SW 1271 (cell line): ENCODE measurements around the gene CCR2.

ENCODE experiments used
- DNase-seq, 2 experiments: peaks; one replicate each; lab custom pipeline; 2025; lab: John Stamatoyannopoulos, UW

The CCR2 gene

DNA sequence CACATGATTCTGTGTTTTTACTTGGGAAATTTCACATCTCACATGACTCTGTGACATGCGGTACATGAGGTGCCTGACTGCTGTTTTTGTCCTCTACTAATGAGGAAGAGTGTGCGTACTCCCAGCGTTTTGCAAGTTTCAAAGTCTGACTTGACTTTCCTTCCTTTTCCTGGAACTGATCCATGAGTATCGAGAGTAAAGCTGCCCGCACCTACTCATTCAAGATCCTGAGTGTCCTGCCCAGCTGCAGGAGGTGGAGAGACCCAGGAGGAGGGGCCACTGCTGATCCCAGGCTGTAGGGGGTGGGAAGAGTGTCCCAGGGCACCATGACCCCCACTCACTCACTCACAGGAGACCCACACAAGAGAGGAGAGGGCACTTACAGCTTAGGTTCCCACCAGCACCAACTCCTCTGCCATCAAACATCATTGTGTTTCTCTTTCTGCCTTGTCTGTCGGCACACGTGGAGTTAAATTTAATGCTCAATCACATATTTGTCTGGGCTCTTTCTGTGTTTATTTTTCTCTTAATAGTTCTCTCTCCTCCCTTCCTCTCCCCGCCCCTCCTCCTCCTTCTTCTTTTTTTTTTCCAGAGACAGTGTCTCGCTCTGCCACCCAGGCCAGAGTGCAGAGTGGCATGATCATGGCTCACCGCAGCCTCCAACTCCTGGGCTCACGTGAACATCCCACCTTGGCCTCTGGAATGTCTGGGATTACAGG is 51.5 kb downstream of the CCR2 start:
- no peak for DNase-seq

DNA sequence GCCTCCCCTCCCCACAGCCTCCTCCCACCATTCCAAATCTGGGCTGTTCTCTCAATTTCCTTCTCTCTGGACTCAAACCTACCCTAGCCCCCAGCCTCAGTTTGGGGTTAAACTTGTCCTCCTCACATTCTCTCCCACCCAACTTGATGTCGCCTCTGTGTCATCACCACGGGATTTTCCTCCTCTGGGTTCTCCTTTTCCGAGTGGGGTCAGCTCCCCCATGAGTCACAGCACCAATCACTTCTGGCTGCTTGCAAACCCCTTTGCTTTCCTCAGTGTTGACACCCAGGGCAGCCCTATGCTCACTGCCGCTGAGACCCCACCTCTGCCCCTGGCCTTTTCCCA is 52.5 kb downstream of the CCR2 start:
- DNase-seq: no peak

DNA sequence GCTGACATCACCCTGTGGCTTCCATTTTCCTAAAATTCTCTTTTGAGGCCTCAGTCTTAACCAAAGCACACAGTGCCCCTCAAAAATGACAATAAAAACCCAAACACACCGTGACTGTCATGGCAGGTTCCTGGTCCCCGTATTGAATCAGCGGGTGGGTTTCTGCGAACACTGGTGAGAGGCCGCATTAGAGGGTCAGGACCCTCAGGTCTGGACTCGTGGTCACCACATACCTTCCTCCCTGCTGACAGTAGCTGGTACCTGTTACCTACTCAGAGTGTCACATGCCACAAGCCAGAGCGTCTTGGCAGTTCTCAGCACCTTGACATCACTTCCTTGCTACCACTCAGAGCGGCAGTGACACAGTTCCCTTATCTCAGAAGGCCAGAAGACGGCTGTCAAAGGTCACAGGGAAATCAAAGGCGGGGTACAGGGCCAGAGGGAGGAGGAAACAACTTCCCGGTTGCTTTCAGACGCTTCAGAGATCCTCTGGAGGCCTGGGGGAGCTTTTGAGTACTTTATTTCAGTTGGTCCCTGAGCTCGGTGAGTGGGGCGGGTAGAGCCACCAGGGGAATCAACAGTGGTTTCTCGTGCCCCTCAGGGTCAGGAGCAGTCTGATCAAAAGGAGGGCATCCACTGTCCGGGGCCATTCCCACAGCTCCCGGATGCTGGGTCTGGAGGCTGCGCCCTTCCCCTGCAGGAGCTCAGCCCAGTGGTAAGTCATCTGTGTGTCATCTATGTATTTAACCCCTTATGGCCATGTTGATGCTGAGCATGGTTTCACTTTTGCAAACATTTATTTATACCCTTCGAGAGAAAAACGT is 53.1 kb downstream of the CCR2 start, which contains the start of the genes CCR5AS and CCRL2:
CCR5AS (minus strand) TSS at position 279 of the 824 bp plus-strand sequence.
CCRL2 (plus strand) TSS at position 472 of the 824 bp plus-strand sequence. CDS start 821 bp downstream, outside the sequence.
- no peak for DNase-seq

DNA sequence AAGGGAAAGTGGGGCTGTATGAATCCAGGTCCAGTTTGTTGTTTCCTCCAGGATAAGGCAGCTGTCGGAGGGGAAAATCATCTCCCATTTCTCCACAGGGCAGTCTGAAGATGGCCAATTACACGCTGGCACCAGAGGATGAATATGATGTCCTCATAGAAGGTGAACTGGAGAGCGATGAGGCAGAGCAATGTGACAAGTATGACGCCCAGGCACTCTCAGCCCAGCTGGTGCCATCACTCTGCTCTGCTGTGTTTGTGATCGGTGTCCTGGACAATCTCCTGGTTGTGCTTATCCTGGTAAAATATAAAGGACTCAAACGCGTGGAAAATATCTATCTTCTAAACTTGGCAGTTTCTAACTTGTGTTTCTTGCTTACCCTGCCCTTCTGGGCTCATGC is 54.1 kb downstream of the CCR2 start:
- DNase-seq: no peak

DNA sequence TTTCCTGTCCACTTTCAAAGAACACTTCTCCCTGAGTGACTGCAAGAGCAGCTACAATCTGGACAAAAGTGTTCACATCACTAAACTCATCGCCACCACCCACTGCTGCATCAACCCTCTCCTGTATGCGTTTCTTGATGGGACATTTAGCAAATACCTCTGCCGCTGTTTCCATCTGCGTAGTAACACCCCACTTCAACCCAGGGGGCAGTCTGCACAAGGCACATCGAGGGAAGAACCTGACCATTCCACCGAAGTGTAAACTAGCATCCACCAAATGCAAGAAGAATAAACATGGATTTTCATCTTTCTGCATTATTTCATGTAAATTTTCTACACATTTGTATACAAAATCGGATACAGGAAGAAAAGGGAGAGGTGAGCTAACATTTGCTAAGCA is 54.9 kb downstream of the CCR2 start:
- DNase-seq: no peak

DNA sequence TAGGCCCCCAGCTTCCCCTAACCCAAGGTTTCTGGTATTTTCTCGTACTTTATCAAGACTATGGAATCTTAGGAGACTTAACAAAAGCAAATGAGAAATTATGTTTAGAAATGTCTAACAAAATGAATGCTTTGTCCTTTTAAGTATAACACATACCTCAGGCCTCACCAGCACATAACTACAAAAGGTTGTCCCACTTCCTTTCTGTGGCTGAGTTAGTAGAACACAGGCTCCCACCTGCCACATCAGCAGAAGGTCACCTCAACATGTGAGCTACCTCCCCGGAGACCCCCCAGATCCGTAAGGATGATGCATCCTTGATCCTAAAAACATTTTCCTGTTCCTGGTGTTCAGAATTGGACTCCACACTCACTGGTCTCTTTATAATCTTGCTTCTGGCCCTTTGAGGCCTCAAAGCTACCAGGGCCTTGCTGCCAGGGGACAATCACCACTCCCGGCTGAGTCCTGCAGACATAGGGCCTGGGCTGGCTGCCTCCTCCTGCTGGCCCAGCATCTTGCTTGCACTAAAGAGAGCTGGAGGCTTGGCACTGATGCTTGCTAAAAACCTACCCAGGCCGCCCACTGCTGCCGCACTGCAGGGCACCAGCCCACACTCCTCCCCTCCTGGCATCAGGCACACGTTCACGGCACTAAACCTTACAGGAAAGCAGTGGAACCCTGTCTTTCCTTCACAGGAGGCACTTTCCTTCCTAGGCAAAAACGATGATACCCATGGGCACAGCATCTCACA is 56.0 kb downstream of the CCR2 start:
- no peak for DNase-seq
